Stimulated activated CD8-positive, alpha-beta memory T cell treated with anti-CD3 and anti-CD28 coated beads, Interleukin-15, amount 100 ng/mL, for 48 hours (primary cell): ENCODE data around the gene APOC1.
A peak's percentile ranks its signal among the peaks of the same experiment; 100 is the strongest.
"Not testable (repeated sequence)": the region's sequence is repeated elsewhere in the genome, so short reads cannot be mapped to it uniquely, and the experiment has no call there.

Experiments
- DNase-seq, 2 donors: peaks; one replicate each; pipeline ENCODE4 v3.0.0-alpha.2; 2020; ENCODE audit warnings: low read depth in 2 of 2

APOC1 gene

DNA sequence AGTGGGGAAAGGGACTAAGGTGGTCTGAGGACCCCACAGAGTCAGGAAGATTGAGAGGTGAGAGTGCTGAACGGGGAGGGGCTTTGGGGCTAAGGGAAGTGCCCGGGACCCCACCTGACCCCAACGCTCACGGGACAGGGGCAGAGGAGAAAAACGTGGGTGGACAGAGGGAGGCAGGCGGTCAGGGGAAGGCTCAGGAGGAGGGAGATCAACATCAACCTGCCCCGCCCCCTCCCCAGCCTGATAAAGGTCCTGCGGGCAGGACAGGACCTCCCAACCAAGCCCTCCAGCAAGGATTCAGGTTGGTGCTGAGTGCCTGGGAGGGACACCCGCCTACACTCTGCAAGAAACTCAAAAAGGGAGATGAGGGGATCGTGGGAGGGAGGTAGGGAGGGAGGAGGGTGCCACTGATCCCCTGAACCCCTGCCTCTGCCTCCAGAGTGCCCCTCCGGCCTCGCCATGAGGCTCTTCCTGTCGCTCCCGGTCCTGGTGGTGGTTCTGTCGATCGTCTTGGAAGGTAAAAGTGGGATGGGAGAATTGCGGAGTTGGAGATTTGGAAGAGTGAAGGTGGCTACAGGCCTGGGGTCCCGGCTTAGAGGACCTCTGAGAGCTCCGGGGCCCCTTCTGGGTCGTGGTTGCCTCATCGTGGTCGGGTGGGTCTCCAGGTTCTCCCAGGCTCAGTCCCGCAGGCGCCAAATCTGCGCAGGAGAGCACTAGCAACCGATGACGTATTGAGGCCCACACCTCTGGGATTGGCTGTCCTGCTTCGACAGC lies at the start of gene APOC1:
Gene APOC1, plus strand, starts transcription at position 176 of the 774 bp plus-strand sequence. Its CDS starts 284 bp downstream, at position 460.
- DNase-seq, result peak; percentile 61 to 67

DNA sequence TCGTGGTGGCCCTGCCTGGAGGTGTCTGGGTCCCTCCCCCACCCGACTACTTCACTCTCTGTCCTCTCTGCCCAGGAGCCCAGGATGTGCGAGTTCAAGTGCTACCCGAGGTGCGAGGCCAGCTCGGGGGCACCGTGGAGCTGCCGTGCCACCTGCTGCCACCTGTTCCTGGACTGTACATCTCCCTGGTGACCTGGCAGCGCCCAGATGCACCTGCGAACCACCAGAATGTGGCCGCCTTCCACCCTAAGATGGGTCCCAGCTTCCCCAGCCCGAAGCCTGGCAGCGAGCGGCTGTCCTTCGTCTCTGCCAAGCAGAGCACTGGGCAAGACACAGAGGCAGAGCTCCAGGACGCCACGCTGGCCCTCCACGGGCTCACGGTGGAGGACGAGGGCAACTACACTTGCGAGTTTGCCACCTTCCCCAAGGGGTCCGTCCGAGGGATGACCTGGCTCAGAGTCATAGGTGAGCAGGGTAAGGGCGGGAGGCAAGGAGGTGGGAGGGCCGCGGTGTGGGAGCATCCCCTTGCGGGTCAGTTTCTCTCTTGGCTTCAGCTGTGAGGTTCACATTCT lies 49.1 kb upstream of the APOC1 start:
- DNase-seq, result no peak

DNA sequence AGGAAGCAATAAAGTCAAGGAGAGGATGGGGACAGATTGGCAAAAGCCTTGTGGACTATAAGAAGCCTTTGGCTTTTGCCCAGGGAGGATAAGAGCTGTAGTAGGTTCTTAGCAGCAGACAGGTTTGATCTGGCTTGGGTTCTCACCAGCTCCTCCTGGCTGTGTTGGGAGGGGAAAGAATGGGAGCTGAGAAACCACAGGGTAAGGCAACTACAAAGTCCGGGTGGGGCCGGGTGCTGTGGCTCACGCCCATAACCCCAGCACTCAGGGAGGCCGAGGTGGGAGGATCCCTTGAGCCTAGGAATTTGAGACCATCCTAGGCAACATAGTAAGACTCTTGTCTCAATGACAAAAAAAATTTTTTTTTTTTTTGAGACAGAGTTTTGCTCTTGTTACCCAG lies 47.7 kb upstream of the APOC1 start:
- no peak for DNase-seq

DNA sequence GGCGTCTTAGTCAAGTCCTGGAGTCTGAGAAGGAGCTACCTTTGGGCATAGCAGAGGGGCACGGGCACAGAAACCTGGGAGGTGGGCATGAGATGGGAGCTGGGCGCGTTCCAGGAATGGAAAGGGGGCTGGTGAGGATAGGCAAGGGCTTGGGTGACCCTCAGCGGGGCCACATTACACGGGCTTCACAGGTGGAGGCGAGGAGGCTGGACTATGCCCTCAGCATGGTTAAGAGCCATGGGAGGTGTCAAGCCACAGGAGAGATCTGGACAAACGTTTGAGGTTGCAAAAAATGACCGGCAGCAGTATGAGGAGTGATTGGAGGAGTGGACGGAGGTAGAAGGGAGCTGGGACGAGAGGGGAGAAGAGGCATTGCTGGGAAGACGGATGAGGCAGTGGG lies 46.8 kb upstream of the APOC1 start:
- DNase-seq, result no peak

DNA sequence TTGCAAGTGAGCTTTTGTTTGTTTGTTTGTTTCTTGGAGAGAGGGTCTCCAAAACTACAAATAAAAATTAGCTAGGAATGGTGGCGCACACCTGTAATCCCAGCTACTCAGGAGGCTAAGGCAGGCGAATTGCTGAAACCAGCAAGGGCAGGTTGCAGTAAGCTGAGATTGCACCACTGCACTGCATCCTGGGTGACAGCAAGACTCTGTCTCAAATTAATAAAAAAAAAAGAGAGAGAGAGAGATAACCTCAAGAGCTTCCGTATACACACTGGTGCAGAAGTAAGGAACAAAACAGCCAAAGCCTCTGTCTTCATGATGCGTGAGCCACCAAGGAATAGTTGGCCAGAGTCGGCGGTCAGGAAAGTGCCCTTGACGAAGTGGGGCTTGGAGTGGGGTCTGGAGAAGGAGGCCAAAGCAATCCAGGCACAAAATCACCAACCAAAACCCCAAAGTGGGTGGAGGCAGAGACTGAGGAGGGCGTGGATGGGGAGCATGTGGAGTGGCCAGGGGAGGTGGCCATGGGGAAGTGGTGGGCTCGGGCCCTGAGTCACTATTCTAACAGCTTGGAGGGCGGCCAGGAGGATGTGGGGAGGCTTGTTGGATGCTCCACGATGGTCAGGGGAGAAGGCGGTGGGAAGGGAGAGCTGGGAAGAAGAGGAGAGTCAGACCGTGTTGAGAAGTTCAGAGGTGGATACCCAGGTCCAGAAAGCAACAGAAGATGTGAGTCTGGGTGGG lies 44.5 kb upstream of the APOC1 start:
- DNase-seq, result no peak

DNA sequence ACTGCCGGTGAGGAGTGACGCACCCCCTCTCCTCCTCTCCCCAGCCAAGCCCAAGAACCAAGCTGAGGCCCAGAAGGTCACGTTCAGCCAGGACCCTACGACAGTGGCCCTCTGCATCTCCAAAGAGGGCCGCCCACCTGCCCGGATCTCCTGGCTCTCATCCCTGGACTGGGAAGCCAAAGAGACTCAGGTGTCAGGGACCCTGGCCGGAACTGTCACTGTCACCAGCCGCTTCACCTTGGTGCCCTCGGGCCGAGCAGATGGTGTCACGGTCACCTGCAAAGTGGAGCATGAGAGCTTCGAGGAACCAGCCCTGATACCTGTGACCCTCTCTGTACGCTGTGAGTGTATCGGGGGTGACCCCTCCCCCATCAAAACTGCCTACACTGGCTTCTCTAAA lies 42.6 kb upstream of the APOC1 start:
- no peak for DNase-seq

DNA sequence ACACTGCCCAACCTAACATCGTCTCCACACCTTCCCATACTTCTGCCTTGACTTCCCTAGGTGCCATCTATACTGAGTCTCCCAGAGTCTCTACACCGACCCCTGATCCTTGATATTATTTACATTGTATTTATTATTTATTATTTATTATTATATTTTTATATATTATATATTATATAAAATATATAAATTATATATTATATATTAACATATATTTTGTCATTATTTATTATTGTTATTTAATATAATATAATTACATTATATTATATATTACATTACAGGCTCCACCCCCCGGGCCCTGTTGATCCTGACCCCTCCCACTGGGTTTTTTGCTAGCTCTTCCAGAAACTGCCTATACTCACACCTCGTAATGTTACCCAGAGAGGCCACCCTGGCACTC lies 41.7 kb upstream of the APOC1 start:
- DNase-seq, result no peak

DNA sequence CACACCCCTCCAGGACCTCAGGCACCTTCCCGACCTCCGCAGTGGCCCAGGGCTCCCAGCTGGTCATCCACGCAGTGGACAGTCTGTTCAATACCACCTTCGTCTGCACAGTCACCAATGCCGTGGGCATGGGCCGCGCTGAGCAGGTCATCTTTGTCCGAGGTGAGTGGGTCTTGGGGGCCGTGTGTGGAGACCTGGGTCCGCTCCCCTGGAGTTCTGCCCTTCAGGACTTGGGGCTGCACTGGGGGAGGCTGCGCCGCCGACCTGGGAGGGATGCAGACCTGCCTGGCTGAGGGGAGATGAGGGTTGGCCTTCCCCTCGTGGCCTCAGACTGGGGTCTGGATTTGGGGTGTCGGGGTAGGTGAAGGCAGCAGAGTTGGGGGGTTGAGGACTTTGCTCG lies 40.1 kb upstream of the APOC1 start:
- DNase-seq, result no peak

DNA sequence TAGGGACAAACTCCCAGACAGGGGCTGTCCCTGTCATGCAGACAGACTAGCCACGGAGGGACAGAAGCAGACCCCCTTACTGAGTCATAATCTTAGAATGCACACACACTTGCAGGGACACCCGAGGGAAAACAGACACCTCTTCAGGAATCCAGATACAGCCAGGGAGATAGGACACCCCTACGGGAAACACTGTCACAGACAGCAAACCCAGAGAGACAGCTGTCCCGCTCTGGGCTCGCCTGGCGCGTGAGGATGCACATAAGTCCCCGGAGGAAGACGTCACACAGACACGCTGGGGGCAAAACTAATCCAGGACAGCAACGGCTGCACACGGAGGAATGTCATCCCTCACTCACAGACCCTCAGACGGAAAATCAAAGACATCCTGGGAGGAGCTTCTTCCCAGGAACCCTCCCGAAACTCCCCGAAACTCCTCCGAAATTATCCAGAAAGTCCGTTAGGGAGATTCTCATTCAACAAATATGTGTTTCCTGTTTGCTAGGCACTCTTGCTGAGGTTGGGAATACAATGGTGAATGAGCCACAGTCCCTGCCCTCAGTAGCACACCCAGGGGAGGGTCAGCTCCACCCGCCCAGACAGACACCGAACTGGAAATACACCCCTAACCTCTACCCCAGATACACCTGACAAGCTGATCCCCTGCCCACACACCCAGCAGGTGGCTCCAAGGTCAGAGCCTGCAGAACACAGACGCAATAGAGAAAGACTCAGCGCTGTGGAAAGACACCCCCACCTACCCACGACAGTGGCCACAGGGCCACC lies 38.5 kb upstream of the APOC1 start:
- DNase-seq, result no peak

DNA sequence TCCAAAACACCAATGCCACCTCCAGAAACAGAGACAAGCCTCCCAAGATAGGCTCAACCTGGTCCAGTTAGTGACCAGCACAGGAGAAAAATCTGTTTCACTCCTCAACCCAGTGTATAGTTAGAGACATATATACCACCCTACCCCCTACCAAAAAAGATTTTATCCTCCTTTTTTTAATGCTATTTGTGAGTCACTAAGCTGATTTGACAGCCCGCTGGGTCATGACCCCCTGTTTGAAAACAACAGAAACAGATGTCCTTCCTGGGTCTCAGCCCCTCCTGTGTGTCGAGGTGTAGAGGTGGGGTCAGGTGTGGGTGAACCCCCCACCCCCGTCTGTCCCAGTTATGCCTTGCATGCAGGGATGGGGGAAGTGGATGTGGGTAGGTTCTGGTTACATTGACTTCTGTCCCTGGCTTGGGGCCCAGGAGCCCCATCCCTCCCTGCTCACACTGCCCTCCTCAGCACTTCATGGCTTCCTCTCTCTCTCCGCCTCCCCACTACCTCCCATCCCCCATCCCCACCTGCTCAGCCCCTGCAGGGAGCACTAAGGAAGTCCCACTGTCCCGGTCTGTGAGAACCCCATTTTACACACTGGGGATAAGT lies 37.4 kb upstream of the APOC1 start:
- no peak for DNase-seq

DNA sequence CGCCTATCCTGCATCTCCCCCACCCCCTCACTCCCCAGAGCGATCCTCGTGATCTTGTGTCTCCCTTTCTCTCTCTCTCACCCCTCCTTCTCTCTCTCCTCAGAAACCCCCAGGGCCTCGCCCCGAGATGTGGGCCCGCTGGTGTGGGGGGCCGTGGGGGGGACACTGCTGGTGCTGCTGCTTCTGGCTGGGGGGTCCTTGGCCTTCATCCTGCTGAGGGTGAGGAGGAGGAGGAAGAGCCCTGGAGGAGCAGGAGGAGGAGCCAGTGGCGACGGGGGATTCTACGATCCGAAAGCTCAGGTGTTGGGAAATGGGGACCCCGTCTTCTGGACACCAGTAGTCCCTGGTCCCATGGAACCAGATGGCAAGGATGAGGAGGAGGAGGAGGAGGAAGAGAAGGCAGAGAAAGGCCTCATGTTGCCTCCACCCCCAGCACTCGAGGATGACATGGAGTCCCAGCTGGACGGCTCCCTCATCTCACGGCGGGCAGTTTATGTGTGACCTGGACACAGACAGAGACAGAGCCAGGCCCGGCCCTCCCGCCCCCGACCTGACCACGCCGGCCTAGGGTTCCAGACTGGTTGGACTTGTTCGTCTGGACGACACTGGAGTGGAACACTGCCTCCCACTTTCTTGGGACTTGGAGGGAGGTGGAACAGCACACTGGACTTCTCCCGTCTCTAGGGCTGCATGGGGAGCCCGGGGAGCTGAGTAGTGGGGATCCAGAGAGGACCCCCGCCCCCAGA lies 36.1 kb upstream of the APOC1 start:
- no peak for DNase-seq

DNA sequence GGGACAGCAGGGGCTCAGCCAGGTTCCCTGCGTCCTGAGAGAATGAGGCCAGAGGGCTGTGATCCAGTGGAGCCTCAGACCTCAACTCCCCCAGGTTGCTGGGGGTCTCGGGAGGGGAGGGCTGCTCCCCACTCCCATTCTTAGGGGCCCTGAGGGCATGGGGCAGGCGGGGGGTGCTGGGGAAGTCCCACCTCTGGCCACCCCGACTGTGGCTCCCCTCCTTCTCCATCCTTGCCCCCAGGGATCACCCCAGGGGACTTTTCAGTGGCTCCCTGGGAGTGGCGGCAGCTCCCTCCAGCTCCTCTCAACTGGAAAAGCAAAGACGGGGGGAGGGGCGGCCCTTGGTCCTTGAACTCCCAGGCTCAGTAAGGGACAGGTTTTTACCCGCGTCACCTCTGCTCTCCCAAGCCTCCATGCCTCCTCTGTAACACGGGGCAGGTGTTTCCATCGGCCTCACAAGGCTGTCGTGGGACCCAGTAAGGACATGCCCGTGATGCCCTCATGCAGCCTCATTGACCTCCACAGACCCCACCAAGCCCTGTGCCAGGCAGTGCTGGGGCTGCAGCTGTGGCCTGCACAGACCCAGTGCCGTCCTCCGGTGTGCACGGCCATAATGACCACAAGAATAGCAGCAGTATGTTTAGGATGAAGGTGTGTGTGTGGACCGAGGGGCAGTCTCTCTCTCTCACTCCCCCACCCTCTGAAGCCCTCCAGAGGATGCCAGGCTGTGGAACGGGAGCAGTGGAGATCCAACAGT lies 34.9 kb upstream of the APOC1 start:
- DNase-seq, result no peak

DNA sequence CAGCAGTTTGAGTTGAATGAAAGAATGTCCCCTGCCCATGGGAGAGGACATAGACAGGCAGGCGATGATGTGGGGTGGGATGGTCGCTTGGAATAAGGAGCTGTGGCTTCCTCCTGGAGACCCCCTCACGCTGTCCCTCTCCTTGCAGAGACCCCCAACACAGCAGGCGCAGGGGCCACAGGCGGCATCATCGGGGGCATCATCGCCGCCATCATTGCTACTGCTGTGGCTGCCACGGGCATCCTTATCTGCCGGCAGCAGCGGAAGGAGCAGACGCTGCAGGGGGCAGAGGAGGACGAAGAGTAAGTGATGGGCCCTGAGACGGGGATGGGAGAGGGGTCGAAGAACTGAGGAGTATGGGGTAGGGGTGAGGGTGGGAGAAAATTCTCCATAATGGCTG lies 32.3 kb upstream of the APOC1 start:
- no peak for DNase-seq

DNA sequence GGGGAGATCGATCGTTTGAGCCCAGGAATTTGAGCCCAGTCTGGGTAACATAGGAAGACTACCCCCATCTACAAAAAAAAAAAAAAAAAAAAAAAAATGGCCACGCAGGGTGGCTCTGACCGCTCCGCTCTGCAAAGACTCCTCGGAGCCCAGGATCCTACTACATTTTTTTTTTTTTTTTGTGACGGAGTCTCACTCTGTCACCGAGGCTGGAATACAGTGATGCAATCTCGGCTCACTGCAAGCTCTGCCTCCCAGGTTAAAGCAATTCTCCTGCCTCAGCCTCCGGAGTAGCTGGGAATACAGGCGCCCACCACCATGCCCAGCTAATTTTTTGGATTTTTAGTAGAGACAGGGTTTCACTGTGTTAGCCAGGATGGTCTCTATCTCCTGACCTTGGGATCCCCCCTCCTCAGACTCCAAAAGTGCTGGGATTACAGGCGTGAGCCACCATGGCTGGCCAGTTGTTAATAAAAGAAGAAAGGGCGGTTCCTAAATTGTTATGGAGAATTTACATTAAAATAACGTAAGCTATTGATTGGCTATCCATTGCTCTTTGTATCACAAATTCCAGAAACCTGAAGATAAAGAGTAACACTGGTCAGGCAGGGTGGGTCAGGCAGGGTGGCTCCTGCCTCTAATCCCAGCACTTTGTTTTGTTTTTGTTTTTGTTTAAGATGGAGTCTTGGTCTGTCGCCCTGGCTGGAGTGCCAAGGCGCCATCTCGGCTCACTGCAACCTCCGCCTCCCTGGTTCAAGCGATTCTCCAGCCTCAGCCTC lies 31.6 kb upstream of the APOC1 start:
- DNase-seq, result not testable (repeated sequence)

DNA sequence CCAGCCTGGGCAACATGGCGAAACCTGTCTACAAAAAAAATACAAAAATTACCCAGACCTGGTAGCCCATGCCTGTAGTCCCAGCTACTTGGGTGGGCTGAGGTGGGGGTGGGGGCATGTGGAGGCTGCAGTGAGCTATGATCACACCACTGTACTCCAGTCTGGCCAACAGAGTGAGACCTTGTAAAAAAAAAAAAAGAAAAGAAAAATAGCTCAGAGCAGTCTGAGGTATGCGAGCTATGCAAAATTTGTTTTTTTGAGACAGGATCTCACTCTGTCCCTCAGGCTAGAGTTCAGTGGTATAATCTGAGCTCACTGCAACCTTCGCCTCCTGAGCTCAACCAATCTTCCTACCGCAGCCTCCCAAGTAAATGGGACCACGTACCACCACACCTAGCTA lies 30.5 kb upstream of the APOC1 start:
- DNase-seq, result no peak

DNA sequence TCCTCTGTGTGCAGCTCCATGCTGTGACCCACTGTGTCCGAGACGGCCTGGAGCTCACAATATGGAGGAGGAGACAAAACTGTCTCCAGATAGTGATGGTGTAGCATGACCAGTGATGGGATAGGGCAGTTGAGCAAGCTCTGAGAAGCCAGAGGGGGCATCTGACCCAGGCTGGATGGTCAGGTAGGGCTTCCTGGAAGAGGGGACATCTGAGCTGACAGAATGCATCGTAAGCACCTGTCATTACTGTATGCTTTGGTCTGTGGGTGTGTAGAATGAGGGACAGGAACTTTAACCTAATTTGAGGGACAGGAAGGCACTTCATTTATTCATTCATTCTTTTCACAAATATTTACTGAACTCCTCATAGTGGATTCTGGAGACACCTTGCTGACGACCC lies 29.8 kb upstream of the APOC1 start:
- DNase-seq, result no peak

DNA sequence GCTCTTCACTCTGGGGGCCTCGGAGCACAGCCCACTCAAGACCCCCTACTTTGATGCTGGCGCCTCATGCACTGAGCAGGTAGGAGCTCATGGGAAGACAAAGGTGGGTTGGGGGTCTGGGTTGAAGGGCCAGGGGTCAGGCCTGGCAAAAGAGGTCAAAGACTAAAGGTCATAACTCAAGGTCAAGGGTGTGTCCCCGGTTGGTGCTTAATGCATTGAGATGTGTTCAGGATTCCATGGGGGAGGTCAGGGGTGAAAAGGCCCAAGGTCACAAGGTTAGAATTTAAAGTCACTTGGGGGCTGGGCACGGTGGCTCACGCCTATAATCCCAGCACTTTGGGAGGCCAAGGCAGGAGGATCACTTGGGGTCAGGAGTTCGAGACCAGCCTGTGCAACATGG lies 28.3 kb upstream of the APOC1 start:
- DNase-seq, result no peak

DNA sequence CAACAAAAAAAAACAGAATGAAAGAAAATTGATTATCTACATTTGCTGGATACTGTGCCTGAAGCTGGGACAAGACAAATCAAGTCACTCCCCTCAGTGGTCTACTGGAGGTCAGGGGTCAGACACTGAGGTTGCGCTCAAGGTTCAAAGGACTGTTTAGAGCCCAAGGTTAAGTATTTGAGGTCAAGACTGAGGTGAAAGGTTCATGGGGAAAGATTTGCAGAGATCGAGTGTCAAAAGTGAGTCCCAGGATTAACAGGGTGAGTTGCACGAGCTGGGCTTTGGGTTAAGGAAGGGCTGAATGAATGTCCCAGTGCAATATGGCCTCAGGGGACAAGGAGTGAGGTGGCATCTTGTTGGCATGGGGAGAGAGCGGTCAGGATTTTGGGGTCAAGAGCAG lies 26.8 kb upstream of the APOC1 start:
- no peak for DNase-seq

DNA sequence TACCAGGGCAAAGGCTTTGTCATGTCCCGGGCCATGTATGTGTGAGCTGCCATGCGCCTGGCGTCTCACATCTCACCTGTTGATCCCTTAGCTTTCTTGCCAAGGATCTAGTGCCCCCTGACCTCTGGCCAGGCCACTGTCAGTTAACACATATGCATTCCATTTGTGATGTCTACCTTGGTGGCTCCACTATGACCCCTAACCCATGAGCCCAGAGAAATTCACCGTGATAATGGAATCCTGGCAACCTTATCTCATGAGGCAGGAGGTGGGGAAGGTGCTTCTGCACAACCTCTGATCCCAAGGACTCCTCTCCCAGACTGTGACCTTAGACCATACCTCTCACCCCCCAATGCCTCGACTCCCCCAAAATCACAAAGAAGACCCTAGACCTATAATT lies 26.1 kb upstream of the APOC1 start:
- not testable (repeated sequence) for DNase-seq
